ENCODE measurements around the gene CLSTN1.

- TF ChIP-seq, protein P1, sequence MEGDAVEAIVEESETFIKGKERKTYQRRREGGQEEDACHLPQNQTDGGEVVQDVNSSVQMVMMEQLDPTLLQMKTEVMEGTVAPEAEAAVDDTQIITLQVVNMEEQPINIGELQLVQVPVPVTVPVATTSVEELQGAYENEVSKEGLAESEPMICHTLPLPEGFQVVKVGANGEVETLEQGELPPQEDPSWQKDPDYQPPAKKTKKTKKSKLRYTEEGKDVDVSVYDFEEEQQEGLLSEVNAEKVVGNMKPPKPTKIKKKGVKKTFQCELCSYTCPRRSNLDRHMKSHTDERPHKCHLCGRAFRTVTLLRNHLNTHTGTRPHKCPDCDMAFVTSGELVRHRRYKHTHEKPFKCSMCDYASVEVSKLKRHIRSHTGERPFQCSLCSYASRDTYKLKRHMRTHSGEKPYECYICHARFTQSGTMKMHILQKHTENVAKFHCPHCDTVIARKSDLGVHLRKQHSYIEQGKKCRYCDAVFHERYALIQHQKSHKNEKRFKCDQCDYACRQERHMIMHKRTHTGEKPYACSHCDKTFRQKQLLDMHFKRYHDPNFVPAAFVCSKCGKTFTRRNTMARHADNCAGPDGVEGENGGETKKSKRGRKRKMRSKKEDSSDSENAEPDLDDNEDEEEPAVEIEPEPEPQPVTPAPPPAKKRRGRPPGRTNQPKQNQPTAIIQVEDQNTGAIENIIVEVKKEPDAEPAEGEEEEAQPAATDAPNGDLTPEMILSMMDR (IDR thresholded peaks at IDR 0.05), result no peak
- TF ChIP-seq POLR2A (IDR thresholded peaks at IDR 0.05), result no peak
Measured at GRCh38 chr1:9687120-9687873, 136.5 kb downstream of the CLSTN1 start.
